ENCODE results near the gene CD59. TPM values are rescaled to one million over a fixed set of nuclear protein-coding genes. Genes with fewer than 3 reads are reported as not detected.
A peak's percentile ranks its signal among the peaks of the same experiment; 100 is the strongest.

The CD59 gene
- total and polyA plus RNA-seq, 2 experiments from 2014 or later: 298 to 346 TPM

DNA sequence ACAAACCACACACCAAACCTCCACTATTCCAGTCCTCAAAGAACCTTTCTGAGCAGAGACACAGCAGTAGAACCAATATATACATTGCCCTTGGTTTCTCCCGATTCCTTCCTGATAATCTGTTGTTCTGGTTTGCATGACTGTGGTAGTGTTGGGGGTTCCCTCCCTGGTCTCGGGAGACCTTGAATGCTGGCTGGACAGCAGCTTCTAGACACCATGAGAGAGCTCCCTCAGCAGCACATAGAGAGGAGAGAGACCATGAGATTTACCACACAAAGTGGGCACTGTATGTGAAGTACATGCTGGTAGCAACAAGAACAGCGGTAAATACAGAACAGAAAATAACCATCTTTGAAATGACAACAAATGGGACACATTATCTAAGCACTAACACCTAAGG is 38.2 kb downstream of the CD59 start:
- no peaks in the 10 kb centered on the region for H3K9me3 ChIP-seq (ENCODE audit: low read depth)
- no peaks in the 10 kb centered on the region for H3K79me2 ChIP-seq
- no peak overlapping the region for H3K4me3 ChIP-seq
- no peak for DNase-seq (ENCODE audit: low spot score)
- H3K36me3 ChIP-seq (replicated peaks; ENCODE audit: insufficient read depth, low read depth): no peaks in the 10 kb centered on the region
- H3K9me2 ChIP-seq (replicated peaks; ENCODE audit: insufficient read depth): no peaks in the 10 kb centered on the region
- no peak overlapping the region for H2AFZ ChIP-seq
- H3K4me2 ChIP-seq: no peak overlapping the region
- H4K20me1 ChIP-seq (ENCODE audit: insufficient read depth, poor library complexity, severe bottlenecking): no peaks in the 10 kb centered on the region
- H3K4me1 ChIP-seq (ENCODE audit: insufficient read depth): peaks cover 34% of the 10 kb centered on the region
- H3K27me3 ChIP-seq: no peaks in the 10 kb centered on the region
- TF ChIP-seq EZH2phosphoT487 (IDR thresholded peaks at IDR 0.05; ENCODE audit: low read depth, severe bottlenecking, unreplicated experiment) (no peak), EZH2 (IDR thresholded peaks at IDR 0.05; ENCODE audit: borderline replicate concordance) (no peak)
- TF ChIP-seq, protein P1, sequence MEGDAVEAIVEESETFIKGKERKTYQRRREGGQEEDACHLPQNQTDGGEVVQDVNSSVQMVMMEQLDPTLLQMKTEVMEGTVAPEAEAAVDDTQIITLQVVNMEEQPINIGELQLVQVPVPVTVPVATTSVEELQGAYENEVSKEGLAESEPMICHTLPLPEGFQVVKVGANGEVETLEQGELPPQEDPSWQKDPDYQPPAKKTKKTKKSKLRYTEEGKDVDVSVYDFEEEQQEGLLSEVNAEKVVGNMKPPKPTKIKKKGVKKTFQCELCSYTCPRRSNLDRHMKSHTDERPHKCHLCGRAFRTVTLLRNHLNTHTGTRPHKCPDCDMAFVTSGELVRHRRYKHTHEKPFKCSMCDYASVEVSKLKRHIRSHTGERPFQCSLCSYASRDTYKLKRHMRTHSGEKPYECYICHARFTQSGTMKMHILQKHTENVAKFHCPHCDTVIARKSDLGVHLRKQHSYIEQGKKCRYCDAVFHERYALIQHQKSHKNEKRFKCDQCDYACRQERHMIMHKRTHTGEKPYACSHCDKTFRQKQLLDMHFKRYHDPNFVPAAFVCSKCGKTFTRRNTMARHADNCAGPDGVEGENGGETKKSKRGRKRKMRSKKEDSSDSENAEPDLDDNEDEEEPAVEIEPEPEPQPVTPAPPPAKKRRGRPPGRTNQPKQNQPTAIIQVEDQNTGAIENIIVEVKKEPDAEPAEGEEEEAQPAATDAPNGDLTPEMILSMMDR (IDR thresholded peaks at IDR 0.05; ENCODE audit: poor library complexity): no peak
- H3K27ac ChIP-seq: peak overlapping the region; percentile 0
- WGBS (ENCODE audit: low lambda C conversion rate, missing lambda C conversion rate): 71% methylated on average over 3 of the region's 3 CpGs

DNA sequence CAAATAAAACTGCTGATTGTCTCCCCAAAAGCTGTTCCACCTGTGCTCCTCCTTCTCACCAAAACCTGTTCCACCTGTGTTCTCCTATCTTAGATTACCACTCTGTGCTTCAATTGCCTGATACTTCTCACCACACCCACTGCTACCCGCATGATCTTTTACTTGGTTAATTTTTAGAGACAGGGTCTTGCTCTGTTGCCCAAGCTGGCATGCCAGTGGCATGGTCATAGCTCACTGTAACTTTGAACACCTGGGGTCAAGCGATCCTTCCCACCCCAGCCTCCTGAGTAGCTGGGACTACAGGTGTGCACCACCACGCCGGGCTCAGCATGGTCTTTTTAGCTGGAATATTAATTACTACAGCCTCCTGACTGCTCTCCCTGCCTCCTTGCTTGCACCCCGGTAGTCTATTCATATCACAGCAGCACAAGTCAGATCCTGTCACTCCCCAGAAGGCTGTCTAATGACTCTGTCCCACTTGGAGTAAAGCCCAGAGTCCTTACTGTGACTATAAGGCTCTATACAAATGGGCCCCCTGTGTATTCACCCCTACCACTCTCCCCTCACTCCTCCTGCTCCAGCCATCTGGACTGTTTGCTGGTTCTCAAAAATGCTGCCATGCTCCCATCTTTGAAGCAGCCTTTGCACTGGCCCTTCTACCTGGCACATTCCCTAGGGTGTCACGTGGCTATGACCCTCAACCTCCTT is 39.1 kb downstream of the CD59 start:
- Histone ChIP-seq H3K79me2 (no peaks in the 10 kb centered on the region), H3K4me1 (ENCODE audit: insufficient read depth) (peaks cover 34% of the 10 kb centered on the region), H3K27ac (no peak overlapping the region), H3K4me2 (no peak overlapping the region), H3K27me3 (no peaks in the 10 kb centered on the region), H3K36me3 (replicated peaks; ENCODE audit: insufficient read depth, low read depth) (no peaks in the 10 kb centered on the region), H3K9me2 (replicated peaks; ENCODE audit: insufficient read depth) (no peaks in the 10 kb centered on the region), H3K9me3 (ENCODE audit: low read depth) (no peaks in the 10 kb centered on the region), H3K4me3 (no peak overlapping the region), H2AFZ (no peak overlapping the region), H4K20me1 (ENCODE audit: insufficient read depth, poor library complexity, severe bottlenecking) (no peaks in the 10 kb centered on the region)
- DNase-seq (ENCODE audit: low spot score): no peak
- TF ChIP-seq EZH2phosphoT487 (IDR thresholded peaks at IDR 0.05; ENCODE audit: low read depth, severe bottlenecking, unreplicated experiment) (no peak), EZH2 (IDR thresholded peaks at IDR 0.05; ENCODE audit: borderline replicate concordance) (no peak)
- TF ChIP-seq, protein P1 (IDR thresholded peaks at IDR 0.05; ENCODE audit: poor library complexity): no peak
- WGBS (ENCODE audit: low lambda C conversion rate, missing lambda C conversion rate): 97% methylated on average over 6 of the region's 6 CpGs

DNA sequence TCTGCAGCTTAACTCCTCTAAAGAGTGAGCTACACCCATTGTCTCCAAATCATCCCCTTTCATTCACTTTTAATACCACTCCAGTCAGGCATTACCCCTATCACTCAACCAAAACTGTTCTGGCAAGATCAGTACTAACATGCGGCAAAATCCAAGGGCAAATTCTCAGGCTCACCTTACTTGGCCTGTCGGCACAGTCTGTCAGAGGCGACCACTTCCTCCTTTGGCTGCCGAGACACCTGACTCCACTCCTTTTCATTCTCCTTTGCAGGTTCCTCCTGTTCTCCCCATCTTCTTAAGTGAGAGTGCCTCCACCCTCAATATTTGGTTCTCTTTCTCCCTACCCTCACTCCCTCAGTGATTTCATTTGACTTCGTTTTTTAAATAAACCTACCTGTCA is 39.8 kb downstream of the CD59 start:
- no peaks in the 10 kb centered on the region for H4K20me1 ChIP-seq (ENCODE audit: insufficient read depth, poor library complexity, severe bottlenecking)
- H3K9me3 ChIP-seq (ENCODE audit: low read depth): no peaks in the 10 kb centered on the region
- H3K27ac ChIP-seq: no peak overlapping the region
- peaks cover 34% of the 10 kb centered on the region for H3K4me1 ChIP-seq (ENCODE audit: insufficient read depth)
- TF ChIP-seq EZH2phosphoT487 (IDR thresholded peaks at IDR 0.05; ENCODE audit: low read depth, severe bottlenecking, unreplicated experiment) (no peak), EZH2 (IDR thresholded peaks at IDR 0.05; ENCODE audit: borderline replicate concordance) (no peak)
- TF ChIP-seq, protein P1 (IDR thresholded peaks at IDR 0.05; ENCODE audit: poor library complexity): no peak
- no peaks in the 10 kb centered on the region for H3K36me3 ChIP-seq (replicated peaks; ENCODE audit: insufficient read depth, low read depth)
- 89% methylated on average over 5 of the region's 5 CpGs for WGBS (ENCODE audit: low lambda C conversion rate, missing lambda C conversion rate)
- no peaks in the 10 kb centered on the region for H3K27me3 ChIP-seq
- no peak overlapping the region for H2AFZ ChIP-seq
- no peak overlapping the region for H3K4me2 ChIP-seq
- no peak overlapping the region for H3K4me3 ChIP-seq
- no peaks in the 10 kb centered on the region for H3K79me2 ChIP-seq
- no peaks in the 10 kb centered on the region for H3K9me2 ChIP-seq (replicated peaks; ENCODE audit: insufficient read depth)
- DNase-seq (ENCODE audit: low spot score): no peak
